ENCODE measurements around the gene ZNF747. TPM values are rescaled to one million over a fixed set of nuclear protein-coding genes. Genes with fewer than 3 reads are reported as not detected.
A peak's percentile ranks its signal among the peaks of the same experiment; 100 is the strongest.
"Not testable (repeated sequence)": the region's sequence is repeated elsewhere in the genome, so short reads cannot be mapped to it uniquely, and the experiment has no call there.

Gene ZNF747
- total RNA-seq, 2 donors from 2014 or later, result 9.6 to 9.8 TPM

GRCh38 chr16:30539000-30539964, 4.6 kb upstream of the ZNF747 start:
- no peak for DNase-seq (ENCODE audit: low spot score)
- intact Hi-C loops (cut with DNase I), result no loop called here

GRCh38 chr16:30536391-30537024, 1.9 kb upstream of the ZNF747 start:
- intact Hi-C loops (cut with DNase I); DNase-seq (ENCODE audit: low spot score): not testable (repeated sequence)

GRCh38 chr16:30535777-30536190, 1.1 kb upstream of the ZNF747 start:
- peak; percentile 91 for DNase-seq (ENCODE audit: low spot score)
- intact Hi-C loops (cut with DNase I), result no loop called here

GRCh38 chr16:30535106-30535776, 583 bp upstream of the ZNF747 start:
- no peak for DNase-seq (ENCODE audit: low spot score)
- intact Hi-C loops (cut with DNase I), result no loop called here

- intact Hi-C loops (cut with DNase I), result no loop called here
- no peak for DNase-seq (ENCODE audit: low spot score)
Observed at GRCh38 chr16:30533748-30534367, 800 bp downstream of the ZNF747 start.

DNA sequence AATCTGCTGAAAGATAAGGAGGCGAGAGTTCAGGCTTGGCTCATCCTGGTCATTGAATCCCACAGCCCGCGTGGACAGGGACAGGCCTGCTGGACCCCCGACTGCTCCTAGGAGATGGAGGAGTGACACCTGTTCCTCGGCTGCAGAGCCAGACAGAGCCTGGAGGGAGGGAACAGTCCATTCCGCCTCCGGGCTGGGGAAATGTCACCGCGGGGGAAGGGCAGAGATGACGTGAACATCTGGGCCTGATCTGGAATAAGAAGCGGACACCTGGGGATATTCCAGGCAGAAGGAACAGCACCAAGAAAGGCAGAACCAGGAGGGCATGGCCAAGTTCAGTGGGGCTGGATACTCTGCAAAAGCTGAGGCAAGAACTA, 1.5 kb downstream of the ZNF747 start:
- intact Hi-C loops (cut with DNase I), result no loop called here

DNA sequence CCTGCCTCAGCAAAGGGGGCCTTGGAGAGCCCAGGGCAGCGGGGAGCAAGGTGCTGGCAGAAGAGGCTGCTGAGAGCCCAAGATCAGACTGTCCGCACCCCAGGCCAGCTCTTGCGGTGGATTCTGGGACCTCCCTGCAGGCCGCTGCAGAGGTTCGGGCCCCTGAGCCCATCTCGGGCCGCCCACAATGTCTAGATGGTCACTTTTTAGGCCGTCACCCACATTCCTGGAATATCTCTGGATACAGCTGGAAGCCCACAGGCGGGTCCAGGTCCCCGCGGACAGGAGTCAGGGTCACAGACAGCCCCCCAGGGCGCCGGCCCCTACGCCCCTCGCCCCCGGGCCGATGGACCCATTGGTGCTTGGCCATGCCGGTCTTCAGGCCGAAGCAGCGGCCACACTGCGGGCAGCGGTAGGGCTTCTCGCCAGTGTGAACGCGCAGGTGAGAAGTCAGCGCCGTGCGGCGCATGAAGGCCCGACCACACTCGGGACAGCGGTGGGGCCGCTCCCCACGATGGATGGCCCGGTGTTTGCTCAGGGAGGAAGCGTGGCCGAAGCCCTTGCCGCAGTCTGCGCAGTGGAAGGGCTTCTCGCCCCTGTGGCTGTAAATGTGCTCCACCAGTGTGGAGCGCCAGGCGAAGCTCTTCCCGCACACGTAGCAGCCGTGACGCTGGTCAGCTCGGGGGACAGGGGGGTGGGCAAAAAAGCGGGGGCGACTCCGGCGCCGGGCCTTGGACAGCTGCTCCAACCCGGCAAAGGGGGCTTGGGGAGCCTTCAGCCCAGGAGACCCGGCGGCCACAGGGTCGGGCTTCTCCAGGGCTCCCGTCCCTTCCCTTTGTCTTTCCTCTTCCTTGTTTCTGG, 2.1 kb downstream of the ZNF747 start:
- intact Hi-C loops (cut with DNase I), result loop anchor here in 1 of 2 donors (1.0 kb wide), 1 partner anchor 36 kb away; no protein-coding TSS in a partner anchor
- DNase-seq (ENCODE audit: low spot score), result no peak

More for the DNA sequence above, 1.5 kb downstream of the ZNF747 start:
- DNase-seq (ENCODE audit: low spot score), result no peak

GRCh38 chr16:30530163-30531037, 4.3 kb downstream of the ZNF747 start:
- intact Hi-C loops (cut with DNase I), result no loop called here
- DNase-seq (ENCODE audit: low spot score), result no peak

- intact Hi-C loops (cut with DNase I), result loop anchor here (10.0 kb wide), 2 partner anchors 56 to 84 kb away; partner anchors contain the start of genes SEPHS2 (in 1 of the 2) and ZNF785 (in 1 of the 2)
- no peak for DNase-seq (ENCODE audit: low spot score)
Observed at GRCh38 chr16:30528799-30529457, 5.7 kb downstream of the ZNF747 start.

GRCh38 chr16:30527635-30528178, 7.0 kb downstream of the ZNF747 start:
- intact Hi-C loops (cut with DNase I), result loop anchor here (10.0 kb wide), 2 partner anchors 57 to 83 kb away; partner anchors contain the start of genes SEPHS2 (in 1 of the 2) and ZNF785 (in 1 of the 2)
- DNase-seq (ENCODE audit: low spot score), result peak; percentile 73

DNA sequence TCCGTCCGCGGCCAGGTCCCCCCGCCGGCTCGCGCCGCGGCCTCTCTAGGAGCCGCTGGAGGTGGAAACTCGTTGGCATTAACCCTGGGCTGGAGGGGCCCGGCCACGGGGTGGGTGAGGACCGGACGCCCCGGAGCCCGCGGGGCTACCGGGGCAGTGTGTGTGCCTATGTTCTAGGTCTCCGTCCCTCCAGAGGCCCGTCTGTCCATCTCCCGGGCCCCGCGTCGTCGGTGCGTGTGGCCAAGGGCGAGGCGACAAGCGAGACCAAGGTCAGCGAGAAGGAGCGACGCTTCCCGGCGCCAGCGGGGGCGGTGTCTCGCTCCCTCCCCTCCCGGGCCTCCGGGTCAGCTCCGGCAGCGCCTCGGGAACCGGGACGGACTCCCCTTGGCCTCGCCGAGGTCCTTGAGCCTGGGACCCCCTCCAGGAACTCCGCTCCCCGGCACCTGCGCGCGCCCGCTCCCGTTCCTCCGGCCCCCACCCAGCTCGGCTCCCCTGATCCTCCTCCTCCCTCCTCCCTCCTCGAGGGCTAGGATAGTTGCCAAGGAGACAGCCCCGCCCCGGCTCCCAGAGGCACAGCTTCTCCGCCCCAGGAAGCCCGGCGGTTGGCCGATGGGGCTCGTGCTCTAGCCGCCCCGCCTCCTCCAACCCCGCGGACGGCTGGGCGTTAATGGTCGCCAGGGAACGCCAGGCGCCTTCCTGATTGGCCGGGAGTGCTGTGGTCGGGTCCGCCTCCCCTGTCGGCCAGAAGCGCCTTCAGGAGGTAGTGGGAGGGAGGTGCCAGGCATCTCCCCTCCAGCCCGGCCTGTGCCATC, 7.6 kb downstream of the ZNF747 start:
- DNase-seq (ENCODE audit: low spot score), result peak; percentile 99
- intact Hi-C loops (cut with DNase I), result loop anchor here (10.0 kb wide), 2 partner anchors 58 to 82 kb away; partner anchors contain the start of genes SEPHS2 (in 1 of the 2) and ZNF785 (in 1 of the 2)

DNA sequence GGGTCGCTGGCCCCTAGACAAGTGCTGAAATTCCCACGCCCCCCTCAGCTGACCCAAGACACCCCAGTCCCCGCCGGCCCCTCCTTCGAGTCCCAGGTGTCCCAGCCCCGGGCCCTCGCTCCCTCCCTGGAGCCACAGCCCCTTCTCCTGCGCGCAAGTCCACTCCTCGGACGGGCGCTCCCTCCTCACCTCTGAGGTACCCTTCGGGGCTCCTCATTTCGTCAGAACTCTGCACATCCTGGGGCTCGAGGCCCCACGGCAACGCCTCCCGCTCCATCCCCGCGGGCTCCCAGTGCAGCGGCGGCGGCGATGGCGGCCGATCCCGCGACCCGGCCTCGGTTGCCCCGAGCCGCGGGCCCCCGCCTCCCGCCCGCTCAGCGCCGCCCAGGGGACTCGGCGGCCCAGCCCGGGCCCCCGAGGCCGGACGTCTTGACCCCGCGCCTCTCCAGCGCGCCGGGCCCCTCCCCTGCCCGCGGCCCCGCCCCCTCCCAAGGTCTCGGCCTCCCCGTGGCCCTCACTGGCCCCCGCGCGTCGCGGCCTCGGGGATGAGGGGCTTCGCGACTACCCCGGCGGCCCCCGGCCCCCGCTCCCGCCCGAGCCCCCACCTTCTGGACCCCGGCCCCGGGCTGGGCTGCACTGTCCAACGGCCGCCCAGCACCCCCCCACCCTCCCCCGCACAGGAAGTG, 8.4 kb downstream of the ZNF747 start, which contains the start of gene ZNF768:
ZNF768 (minus strand) TSS at position 430 of the 686 bp plus-strand sequence; CDS start at position 277, 153 bp downstream.
- peak; percentile 86 for DNase-seq (ENCODE audit: low spot score)
- intact Hi-C loops (cut with DNase I), result loop anchor here (10.0 kb wide), 2 partner anchors 59 to 81 kb away; partner anchors contain the start of genes SEPHS2 (in 1 of the 2) and ZNF785 (in 1 of the 2)

DNA sequence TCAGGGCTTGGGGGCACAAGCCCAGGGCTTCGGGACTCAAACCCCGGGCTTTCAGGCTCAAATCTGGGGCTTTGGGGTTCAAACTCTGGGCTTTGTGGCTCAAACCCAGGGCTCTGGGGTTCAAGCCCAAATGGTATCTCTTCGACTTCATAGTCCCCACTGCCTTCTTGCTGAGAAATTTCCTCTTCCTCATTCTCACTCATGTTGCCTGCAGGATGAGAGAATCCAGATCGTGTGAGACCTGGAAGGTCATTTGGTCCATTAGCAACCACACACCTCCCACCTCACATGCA, 8.9 kb downstream of the ZNF747 start:
- no peak for DNase-seq (ENCODE audit: low spot score)
- intact Hi-C loops (cut with DNase I), result loop anchor here (10.0 kb wide), 2 partner anchors 59 to 81 kb away; partner anchors contain the start of genes SEPHS2 (in 1 of the 2) and ZNF785 (in 1 of the 2)

All from posterior vena cava (tissue), 2 donors.